Lower leg skin (tissue), 4 donors: Measurements from ENCODE around the gene NECAB2. TPM values are rescaled to one million over a fixed set of nuclear protein-coding genes. Genes with fewer than 3 reads are reported as not detected.
A peak's percentile ranks its signal among the peaks of the same experiment; 100 is the strongest.
"Not testable (repeated sequence)": the region's sequence is repeated elsewhere in the genome, so short reads cannot be mapped to it uniquely, and the experiment has no call there.

Source experiments
- DNase-seq, 2 donors: peaks; one replicate each; pipeline ENCODE4 v3.0.0-alpha.2; 2019; ENCODE audit warnings: low spot score in 2 of 2
- H3K4me3 ChIP-seq: fragments of 200-600 bp; sonication (generic); 2 replicates; pipeline ENCODE4 v1.5.1; 2017; ENCODE audit warnings: mild to moderate bottlenecking, low read depth; ENCODE audit not compliant: poor library complexity, severe bottlenecking
- CTCF ChIP-seq, 3 donors: fragments of 450-650 bp; IDR thresholded peaks; one replicate each; pipeline ENCODE4 v1.5.1; 2016; ENCODE audit warnings: antibody characterized with exemption in 3 of 3, mild to moderate bottlenecking in 3 of 3, moderate library complexity in 2 of 3
- POLR2A ChIP-seq, 2 donors: fragments of 450-650 bp; IDR thresholded peaks; one replicate each; pipeline ENCODE4 v1.6.1; 2016 to 2017; ENCODE audit warnings: antibody characterized with exemption in 2 of 2, mild to moderate bottlenecking in 1 of 2, moderate library complexity in 1 of 2
- WGBS, 2 donors: methylation state at CpG; one replicate each; pipeline ENCODE4 v1.1.5; 2018; 5-methylcytosine and 5-hydroxymethylcytosine counted together
- intact Hi-C: fragments of 100-400 bp; cut with DNase I; formaldehyde crosslinking; loops from one replicate; pipeline ENCODE4 v1.15.0; 2023; ENCODE audit warnings: low total_unique reads
- total RNA-seq, 4 donors: library from RNA; depleted of rRNA; stranded (reverse); fragments of >200 nt; gene quantifications; one replicate each; pipeline ENCODE4 v1.1.0, GENCODE V29; 2016

Gene NECAB2
- total RNA-seq, 4 donors from 2014 or later = not detected

GRCh38 chr16:83948914-83949723, 18.9 kb upstream of the NECAB2 start:
- intact Hi-C loops = loop anchor here (5.0 kb wide), 1 partner anchor 228 kb away; no protein-coding TSS in a partner anchor
- DNase-seq = no peak
- H3K4me3 ChIP-seq = no peak overlapping the region
- WGBS, 2 donors = 85% methylated on average over 13 of the region's 13 CpGs
- TF ChIP-seq CTCF (IDR thresholded peaks at IDR 0.05) (no peak), POLR2A (IDR thresholded peaks at IDR 0.05) (no peak)

DNA sequence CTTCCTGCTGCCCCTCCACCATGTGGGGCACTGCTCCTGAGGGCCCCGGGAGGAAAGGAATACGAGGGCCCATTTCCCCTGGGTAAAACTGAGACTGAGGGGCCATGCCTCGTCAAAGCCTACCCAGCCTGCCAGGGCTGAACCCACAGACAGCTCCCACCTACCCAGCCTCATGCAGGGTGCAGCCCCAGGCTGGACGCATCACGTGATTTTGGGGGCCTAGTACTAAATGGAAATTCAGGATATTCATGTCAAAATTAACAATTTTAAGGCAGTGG, 18.4 kb upstream of the NECAB2 start:
- no peak for DNase-seq
- WGBS, 2 donors = 79% methylated on average over 5 of the region's 5 CpGs
- intact Hi-C loops = loop anchor here (5.0 to 10.0 kb wide), 2 partner anchors 115 to 228 kb away; no protein-coding TSS in a partner anchor
- TF ChIP-seq CTCF (IDR thresholded peaks at IDR 0.05) (no peak), POLR2A (IDR thresholded peaks at IDR 0.05) (no peak)
- no peak overlapping the region for H3K4me3 ChIP-seq

- WGBS, 2 donors = 58 to 73% methylated on average over 10 of the region's 10 CpGs
- not testable (repeated sequence) for DNase-seq, H3K4me3 ChIP-seq
- intact Hi-C loops = loop anchor here (10.0 kb wide), 1 partner anchor 114 kb away; no protein-coding TSS in a partner anchor
These were observed 17.1 kb upstream of the NECAB2 start for GRCh38 chr16:83950862-83951399.

GRCh38 chr16:83951544-83951943, 16.5 kb upstream of the NECAB2 start:
- intact Hi-C loops = loop anchor here (10.0 kb wide), 1 partner anchor 113 kb away; no protein-coding TSS in a partner anchor
- H3K4me3 ChIP-seq = no peak overlapping the region

DNA sequence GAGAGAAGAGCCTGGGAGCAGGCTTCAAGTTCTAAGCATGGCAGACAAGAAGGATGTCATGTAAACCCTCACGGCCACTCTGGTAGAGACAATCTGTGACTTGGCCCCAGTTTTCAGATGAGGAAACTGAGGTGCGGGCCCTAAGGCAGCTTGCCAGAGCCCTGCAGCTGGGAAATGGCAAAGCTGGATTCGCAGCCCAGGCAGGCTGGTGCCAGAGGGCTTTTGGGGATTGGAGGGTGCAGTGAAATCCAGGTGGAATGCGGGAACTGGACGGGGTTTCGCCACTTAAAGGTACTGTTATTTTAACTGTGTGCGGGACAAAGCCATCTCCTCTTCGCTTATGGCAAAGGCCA, 15.5 kb upstream of the NECAB2 start:
- H3K4me3 ChIP-seq = no peak overlapping the region
- WGBS, 2 donors = 4 to 10% methylated on average over 7 to 8 of the region's 8 CpGs
- DNase-seq = peak in 1 of 2 donors; percentile 21
- intact Hi-C loops = loop anchor here (10.0 kb wide), 1 partner anchor 112 kb away; no protein-coding TSS in a partner anchor
- TF ChIP-seq POLR2A (IDR thresholded peaks at IDR 0.05) (no peak), CTCF (IDR thresholded peaks at IDR 0.05) (no peak)

More at GRCh38 chr16:83951544-83951943, 16.5 kb upstream of the NECAB2 start:
- 22 to 41% methylated on average over 8 of the region's 8 CpGs for WGBS, 2 donors
- TF ChIP-seq CTCF (IDR thresholded peaks at IDR 0.05) = no peak
- TF ChIP-seq POLR2A (IDR thresholded peaks at IDR 0.05) = no peak
- no peak for DNase-seq

- WGBS, 2 donors = 1 to 2% methylated on average over 14 to 24 of the region's 30 CpGs
- intact Hi-C loops = loop anchor here (10.0 kb wide), 1 partner anchor 112 kb away; no protein-coding TSS in a partner anchor
- peak within 1 kb of the TSS; percentile 34 for H3K4me3 ChIP-seq
- no peak for TF ChIP-seq CTCF (IDR thresholded peaks at IDR 0.05)
- TF ChIP-seq POLR2A (IDR thresholded peaks at IDR 0.05) = no peak
- peak; percentile 96 to 99 for DNase-seq
These were observed 14.9 kb upstream of the NECAB2 start, which contains the start of gene OSGIN1 for GRCh38 chr16:83952940-83953795. TSS of gene OSGIN1 (plus strand) at chr16:83953240. CDS start at chr16:83957672, 4,432 bp downstream.
